H1 (cell line): Measurements from ENCODE around the gene RAB30. TPM values are rescaled to one million over a fixed set of nuclear protein-coding genes. Genes with fewer than 3 reads are reported as not detected.

Experiments
- CTCF ChIA-PET: fragments of 300-600 bp; sonication (Branson Sonifier 250); formaldehyde crosslinking; loops from one replicate; lab custom pipeline; 2021; ENCODE audit not compliant: partially characterized antibody; lab: Charles Lee
- POLR2A ChIA-PET: fragments of 300-600 bp; sonication (Branson Sonifier 250); formaldehyde crosslinking; loops from one replicate; lab custom pipeline; 2021; ENCODE audit warnings: inconsistent platforms; ENCODE audit not compliant: partially characterized antibody; lab: Charles Lee
- DNase-seq, 2 experiments: peaks; one replicate each; pipeline versions ENCODE4 v3.0.0 to v3.0.0-alpha.2; 2010 to 2022; ENCODE audit warnings: low spot score in 2 of 2, low read depth in 1 of 2, mixed read lengths in 1 of 2
- FAIRE-seq: peaks from 2 replicates; lab custom pipeline; 2011; peaks lifted over from hg19 to GRCh38; lab: Jason Lieb, UNC
- H2AFZ ChIP-seq: 2 replicates; pipeline ENCODE4 v1.8.1; 2012; ENCODE audit warnings: low read length, inconsistent platforms
- H2AK5ac ChIP-seq: 2 replicates; pipeline ENCODE4 v1.6.1; 2013; ENCODE audit warnings: low read depth, low read length
- H2BK120ac ChIP-seq: replicated peaks from 2 replicates; pipeline ENCODE3; 2013; ENCODE audit warnings: low read depth, low read length, inconsistent platforms
- H2BK12ac ChIP-seq: 2 replicates; pipeline ENCODE4 v1.6.1; 2013; ENCODE audit warnings: low read depth, low read length
- H2BK15ac ChIP-seq: 2 replicates; pipeline ENCODE4 v1.6.1; 2013; ENCODE audit warnings: low read length
- H2BK20ac ChIP-seq: 2 replicates; pipeline ENCODE4 v1.6.1; 2013; ENCODE audit warnings: low read length
- H2BK5ac ChIP-seq: 2 replicates; pipeline ENCODE4 v1.6.1; 2013; ENCODE audit warnings: low read depth, low read length
- H3K14ac ChIP-seq: 2 replicates; pipeline ENCODE4 v1.6.1; 2013; ENCODE audit warnings: inconsistent platforms; ENCODE audit not compliant: insufficient read length
- H3K18ac ChIP-seq: 2 replicates; pipeline ENCODE4 v1.6.1; 2013; ENCODE audit warnings: low read length; ENCODE audit errors: extremely low read depth
- H3K23ac ChIP-seq: 2 replicates; pipeline ENCODE4 v1.6.1; 2013; ENCODE audit warnings: inconsistent platforms; ENCODE audit not compliant: insufficient read length
- H3K23me2 ChIP-seq: 2 replicates; pipeline ENCODE4 v1.6.1; 2013; ENCODE audit warnings: low read depth, low read length
- H3K27ac ChIP-seq: 2 replicates; pipeline ENCODE4 v1.6.1; 2011; ENCODE audit warnings: low read depth, low read length, inconsistent platforms
- H3K27me3 ChIP-seq, 4 experiments: replicated peaks in 1 of 4; 1 replicate in 1 of 4; 2 replicates in 3 of 4; pipeline versions ENCODE4 v1.6.1 to v1.8.1; 2011 to 2013; ENCODE audit warnings: low read length in 3 of 4, mild to moderate bottlenecking in 3 of 4, inconsistent platforms in 2 of 4, mixed read lengths in 2 of 4, moderate library complexity in 1 of 4; ENCODE audit not compliant: control insufficient read depth in 3 of 4, insufficient read depth in 3 of 4; ENCODE audit errors: extremely low read depth in 1 of 4
- H3K36me3 ChIP-seq, 4 experiments: 2 replicates each; pipeline versions ENCODE4 v1.6.1 to v1.8.1; 2011 to 2013; ENCODE audit warnings: mild to moderate bottlenecking in 4 of 4, low read length in 3 of 4, moderate library complexity in 2 of 4, control low read depth in 1 of 4, inconsistent platforms in 1 of 4; ENCODE audit not compliant: insufficient read depth in 4 of 4, control insufficient read depth in 2 of 4
- H3K4ac ChIP-seq: replicated peaks from 2 replicates; pipeline ENCODE3; 2013; ENCODE audit warnings: low read length, low read depth, mixed read lengths, inconsistent platforms; ENCODE audit not compliant: insufficient read length
- H3K4me1 ChIP-seq, 4 experiments: replicated peaks in 1 of 4; 1 replicate in 1 of 4; 2 replicates in 3 of 4; pipeline versions ENCODE4 v1.6.1 to v1.8.1; 2011 to 2013; ENCODE audit warnings: low read length in 3 of 4, inconsistent platforms in 2 of 4, mixed read lengths in 1 of 4; ENCODE audit not compliant: insufficient read depth in 4 of 4, control insufficient read depth in 3 of 4
- H3K4me2 ChIP-seq, 2 experiments: 2 replicates each; pipeline versions ENCODE4 v1.6.1 to v1.8.1; 2011 to 2013; ENCODE audit warnings: low read depth in 2 of 2, low read length in 2 of 2, control low read depth in 1 of 2, inconsistent platforms in 1 of 2, mild to moderate bottlenecking in 1 of 2; ENCODE audit not compliant: insufficient read depth in 1 of 2
- H3K4me3 ChIP-seq, 4 experiments: fragments of 200-600, 300-600 bp in 1 of 4; sonication (generic), shearing (Covaris generic), sonication (Bioruptor Twin) in 1 of 4; 2 replicates each; pipeline versions ENCODE4 v1.5.1 to v1.8.1; 2011 to 2016; ENCODE audit warnings: low read length in 4 of 4, low read depth in 3 of 4, control low read depth in 2 of 4, inconsistent platforms in 2 of 4, mild to moderate bottlenecking in 2 of 4, mixed read lengths in 1 of 4, moderate library complexity in 1 of 4; ENCODE audit not compliant: insufficient read depth in 2 of 4; ENCODE audit errors: extremely low read depth in 1 of 4
- H3K56ac ChIP-seq: replicated peaks from 2 replicates; pipeline ENCODE3; 2013; ENCODE audit warnings: low read depth, mild to moderate bottlenecking, mixed read lengths, low read length, inconsistent platforms; ENCODE audit not compliant: insufficient read length
- H3K79me1 ChIP-seq: 2 replicates; pipeline ENCODE4 v1.6.1; 2013; ENCODE audit warnings: low read depth, low read length, control low read depth
- H3K79me2 ChIP-seq, 2 experiments: 2 replicates each; pipeline versions ENCODE4 v1.6.1 to v1.8.1; 2012 to 2013; ENCODE audit warnings: low read length in 2 of 2, mild to moderate bottlenecking in 2 of 2, inconsistent platforms in 1 of 2; ENCODE audit not compliant: insufficient read depth in 2 of 2, control insufficient read depth in 1 of 2
- H3K9ac ChIP-seq, 4 experiments: replicated peaks in 1 of 4; 1 replicate in 1 of 4; 2 replicates in 3 of 4; pipeline versions ENCODE4 v1.6.1 to v1.8.1; 2011 to 2013; ENCODE audit warnings: low read depth in 3 of 4, low read length in 3 of 4, control low read depth in 2 of 4, mild to moderate bottlenecking in 2 of 4, moderate library complexity in 2 of 4, inconsistent platforms in 1 of 4; ENCODE audit errors: extremely low read depth in 1 of 4
- H3K9me3 ChIP-seq, 2 experiments: 2 replicates each; pipeline versions ENCODE4 v1.6.1 to v1.8.1; 2012 to 2013; ENCODE audit warnings: mild to moderate bottlenecking in 2 of 2, moderate library complexity in 2 of 2, control low read depth in 1 of 2, inconsistent platforms in 1 of 2, low read depth in 1 of 2, low read length in 1 of 2, mixed read lengths in 1 of 2; ENCODE audit not compliant: insufficient read depth in 2 of 2
- H4K20me1 ChIP-seq, 2 experiments: replicated peaks in 1 of 2; 2 replicates each; pipeline versions ENCODE3 to v1.8.1; 2011 to 2013; ENCODE audit warnings: inconsistent platforms in 2 of 2, low read length in 2 of 2, mild to moderate bottlenecking in 1 of 2; ENCODE audit not compliant: insufficient read depth in 2 of 2, control insufficient read depth in 1 of 2
- H4K5ac ChIP-seq: 2 replicates; pipeline ENCODE4 v1.6.1; 2013; ENCODE audit warnings: low read length, low read depth, mixed read lengths, inconsistent platforms; ENCODE audit not compliant: insufficient read length
- H4K8ac ChIP-seq: 2 replicates; pipeline ENCODE4 v1.8.0; 2013; ENCODE audit warnings: mild to moderate bottlenecking, moderate library complexity, low read length, inconsistent platforms; ENCODE audit not compliant: insufficient read depth; ENCODE audit errors: extremely low read depth
- H4K91ac ChIP-seq: replicated peaks from 2 replicates; pipeline ENCODE3; 2013; ENCODE audit warnings: low read length, mixed read lengths, inconsistent platforms; ENCODE audit not compliant: insufficient read length
- EZH2 ChIP-seq: fragments of 200-600 bp; sonication (generic); IDR thresholded peaks from 2 replicates; pipeline ENCODE4 v1.7.1; 2012; ENCODE audit warnings: low read depth, mild to moderate bottlenecking, moderate library complexity, low read length, inconsistent platforms; ENCODE audit not compliant: severe bottlenecking
- TAF7 ChIP-seq: optimal IDR thresholded peaks from 2 replicates; pipeline ENCODE3; 2011; ENCODE audit warnings: low read depth, mild to moderate bottlenecking, inconsistent platforms, low read length, moderate library complexity, borderline replicate concordance
- WGBS, 2 experiments: shearing (Covaris generic) in 1 of 2; methylation state at CpG; one replicate each; pipeline versions ENCODE4 v1.1.6 to v1.1.7; 2013 to 2015; ENCODE audit warnings: low lambda C conversion rate in 2 of 2, mixed read lengths in 2 of 2, inconsistent platforms in 1 of 2, low coverage in 1 of 2, missing lambda C conversion rate in 1 of 2; ENCODE audit not compliant: insufficient replicate concordance in 2 of 2, insufficient coverage in 1 of 2, insufficient read length in 1 of 2; ENCODE audit errors: extremely low coverage in 1 of 2, missing lambda C conversion rate in 1 of 2; 5-methylcytosine and 5-hydroxymethylcytosine counted together
- polyA plus RNA-seq, 7 experiments: library from polyadenylated mRNA; depleted of rRNA in 3 of 7; stranded (reverse) in 5 of 7; unstranded in 2 of 7; fragments of >200 nt in 5 of 7; fragments of 200-250 nt in 2 of 7; gene quantifications; 1 replicate in 5 of 7; 2 replicates in 1 of 7; 4 replicates in 1 of 7; pipeline versions ENCODE4 v1.2.1 to v1.2.3, GENCODE V29; 2011 to 2013; ENCODE audit warnings: missing spikeins in 2 of 7, mixed read lengths in 2 of 7
- total RNA-seq: library from RNA; stranded (reverse); fragmentation: NEBNext Ultra II Directional; extraction: Animal tissue kit (Norgen Biotek cat#: 25700); gene quantifications from 2 replicates; pipeline ENCODE4 v1.2.1, GENCODE V29; 2021

The RAB30 gene
- total and polyA plus RNA-seq, 2 of the 8 experiments (the other 6 are each of a cell fraction or from before 2014, with no cell fraction given) = 1.6 to 11.7 TPM

DNA sequence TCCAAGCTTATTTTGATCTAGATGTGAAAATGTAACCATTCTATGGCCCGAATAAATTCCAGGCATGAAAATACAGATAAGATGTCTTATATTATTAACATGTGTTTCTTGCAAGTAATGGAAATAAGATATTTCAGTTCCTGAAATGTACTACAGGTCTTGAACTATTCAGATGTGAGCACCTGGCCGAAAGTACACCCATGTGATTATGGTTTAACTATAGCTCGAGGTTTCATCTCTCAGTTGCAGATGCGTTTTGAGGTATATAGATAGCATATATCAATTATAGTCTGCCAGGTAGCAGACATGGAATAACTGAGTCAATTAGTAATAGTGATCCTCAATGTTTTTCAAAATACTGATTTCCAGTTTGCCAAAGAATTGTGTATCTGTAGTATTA, 101.9 kb downstream of the RAB30 start:
- H3K4ac ChIP-seq = no peak overlapping the region
- H3K18ac ChIP-seq = no peak overlapping the region
- no peak overlapping the region for H3K4me2 ChIP-seq
- 85% methylated on average over 4 of the region's 4 CpGs; no CpG with 5 or more reads in 1 of the 2 experiments for WGBS, 2 experiments
- no peak overlapping the region for H2BK15ac ChIP-seq
- no peak overlapping the region for H3K23ac ChIP-seq
- H2AFZ ChIP-seq = no peak overlapping the region
- no peak overlapping the region for H2BK5ac ChIP-seq
- ChIA-PET POLR2A (no interaction called here), CTCF (interaction anchor here (0.6 to 1.2 kb wide), 2 partner anchors 8 to 210 kb away, joined by 3 to 5 read pairs; no protein-coding TSS in a partner anchor)
- no peak for FAIRE-seq
- no peak overlapping the region for H4K5ac ChIP-seq
- H4K8ac ChIP-seq = no peak overlapping the region
- no peaks in the 10 kb centered on the region for H3K36me3 ChIP-seq
- H3K27me3 ChIP-seq = no peaks in the 10 kb centered on the region
- H3K79me2 ChIP-seq = no peaks in the 10 kb centered on the region
- no peaks in the 10 kb centered on the region for H3K23me2 ChIP-seq
- H2BK120ac ChIP-seq = no peak overlapping the region
- no peak overlapping the region for H2BK12ac ChIP-seq
- H4K91ac ChIP-seq = no peak overlapping the region
- H3K56ac ChIP-seq = no peak overlapping the region
- DNase-seq = no peak
- no peaks in the 10 kb centered on the region for H3K79me1 ChIP-seq
- no peak overlapping the region for H3K4me3 ChIP-seq
- no peaks in the 10 kb centered on the region for H3K4me1 ChIP-seq
- no peak overlapping the region for H3K14ac ChIP-seq
- no peak for TF ChIP-seq EZH2
- no peak for TF ChIP-seq TAF7
- TF ChIP-seq, all 59 proteins: peak for 0
- Histone ChIP-seq H3K27ac (no peak overlapping the region), H3K9ac (no peak overlapping the region), H3K9me3 (no peaks in the 10 kb centered on the region; a peak in 1 of 4 replicates), H2AK5ac (no peak overlapping the region), H4K20me1 (no peaks in the 10 kb centered on the region), H2BK20ac (no peak overlapping the region)
